ENCODE measurements around the gene GNAI3. TPM values are rescaled to one million over a fixed set of nuclear protein-coding genes. Genes with fewer than 3 reads are reported as not detected.

Gene GNAI3
- total and polyA plus RNA-seq, 12 donors, result 1.6 to 3.6 (median 2.7) TPM

- intact Hi-C loops (cut with DNase I), result loop anchor here in 4 of 10 donors (2.0 to 5.0 kb wide), 3 partner anchors 42 to 86 kb away; partner anchors contain the start of gene GNAI3 (in 2 of the 4)
- H3K9me3 ChIP-seq, result no peaks in the 10 kb centered on the region
These were observed 80.3 kb downstream of the GNAI3 start for GRCh38 chr1:109628540-109629321.

GRCh38 chr1:109629372-109630030, 81.1 kb downstream of the GNAI3 start:
- ATAC-seq, result no peak
- intact Hi-C loops (cut with DNase I), result loop anchor here in 7 of 10 donors (2.0 to 10.0 kb wide), 5 partner anchors 43 to 355 kb away; partner anchors contain the start of genes GNAI3 (in 4 of the 7) and AHCYL1 (in 2 of the 7)

More at GRCh38 chr1:109628540-109629321, 80.3 kb downstream of the GNAI3 start:
- no peak overlapping the region for H3K4me3 ChIP-seq
- DNase-seq (no peak), ATAC-seq (no peak)
- no peak overlapping the region for H3K27ac ChIP-seq
- peaks cover 7 to 32% (median 11%) of the 10 kb centered on the region in 9 donors for H3K4me1 ChIP-seq
- TF ChIP-seq CTCF (IDR thresholded peaks at IDR 0.05), result no peak
- peaks cover 0 to 64% (median 30%) of the 10 kb centered on the region in 9 donors for H3K36me3 ChIP-seq
- H3K27me3 ChIP-seq, result no peaks in the 10 kb centered on the region
- WGBS, 2 donors, result 90% methylated on average over 23 of the region's 23 CpGs

GRCh38 chr1:109630081-109630897, 81.9 kb downstream of the GNAI3 start:
- Histone ChIP-seq H3K27me3 (no peaks in the 10 kb centered on the region), H3K27ac (no peak overlapping the region), H3K4me1 (peaks cover 0 to 16% (median 0%) of the 10 kb centered on the region in 9 donors), H3K4me3 (no peak overlapping the region), H3K36me3 (peaks cover 0 to 64% (median 30%) of the 10 kb centered on the region in 9 donors), H3K9me3 (no peaks in the 10 kb centered on the region)
- TF ChIP-seq CTCF (IDR thresholded peaks at IDR 0.05), result peak; percentile 14 to 50 (median 36)
- intact Hi-C loops (cut with DNase I), result loop anchor here in 5 of 10 donors (2.0 to 10.0 kb wide), 3 partner anchors 83 to 355 kb away; partner anchors contain the start of genes AHCYL1 (in 2 of the 5) and GNAI3 (in 2 of the 5)
- ATAC-seq, result peak in 1 of 8 donors; percentile 11
- WGBS, 2 donors, result 80% methylated on average over 29 to 30 of the region's 30 CpGs
- no peak for DNase-seq

More at GRCh38 chr1:109629372-109630030, 81.1 kb downstream of the GNAI3 start:
- TF ChIP-seq CTCF (IDR thresholded peaks at IDR 0.05), result no peak
- Histone ChIP-seq H3K27me3 (no peaks in the 10 kb centered on the region), H3K4me3 (no peak overlapping the region), H3K36me3 (peaks cover 0 to 64% (median 30%) of the 10 kb centered on the region in 9 donors), H3K4me1 (peaks cover under 1 to 24% (median 4%) of the 10 kb centered on the region in 9 donors), H3K27ac (no peak overlapping the region), H3K9me3 (no peaks in the 10 kb centered on the region)
- no peak for DNase-seq
- 90 to 94% methylated on average over 10 of the region's 10 CpGs for WGBS, 2 donors
